ENCODE data around the gene ATP11B.

Gene ATP11B

GRCh38 chr3:182879031-182879611 lies 85.8 kb downstream of the ATP11B start:
- no peak for TF ChIP-seq CTCF (IDR thresholded peaks at IDR 0.05; ENCODE audit: extremely low read depth, missing control alignments)
- no peak for DNase-seq (ENCODE audit: low spot score)

- no peak for DNase-seq (ENCODE audit: low spot score)
- no peak for TF ChIP-seq CTCF (IDR thresholded peaks at IDR 0.05; ENCODE audit: extremely low read depth, missing control alignments)
These were observed 93.2 kb downstream of the ATP11B start for GRCh38 chr3:182886497-182886896.

GRCh38 chr3:182889948-182890629 lies 96.8 kb downstream of the ATP11B start:
- DNase-seq (ENCODE audit: low spot score): no peak
- no peak for TF ChIP-seq CTCF (IDR thresholded peaks at IDR 0.05; ENCODE audit: extremely low read depth, missing control alignments)

- no peak for TF ChIP-seq CTCF (IDR thresholded peaks at IDR 0.05; ENCODE audit: extremely low read depth, missing control alignments)
- no peak for DNase-seq (ENCODE audit: low spot score)
These were observed 98.1 kb downstream of the ATP11B start for GRCh38 chr3:182891364-182891763.

GRCh38 chr3:182892226-182892625 lies 98.9 kb downstream of the ATP11B start:
- no peak for DNase-seq (ENCODE audit: low spot score)
- TF ChIP-seq CTCF (IDR thresholded peaks at IDR 0.05; ENCODE audit: extremely low read depth, missing control alignments): no peak

- TF ChIP-seq CTCF (IDR thresholded peaks at IDR 0.05; ENCODE audit: extremely low read depth, missing control alignments): no peak
- DNase-seq (ENCODE audit: low spot score): no peak
These were observed 102.3 kb downstream of the ATP11B start for GRCh38 chr3:182895513-182896112.

GRCh38 chr3:182896553-182896952 lies 103.2 kb downstream of the ATP11B start:
- TF ChIP-seq CTCF (IDR thresholded peaks at IDR 0.05; ENCODE audit: extremely low read depth, missing control alignments): no peak

More at GRCh38 chr3:182896553-182896952, 103.2 kb downstream of the ATP11B start:
- no peak for DNase-seq (ENCODE audit: low spot score)
